ENCODE data around the gene AHSG.

GRCh38 chr3:186612065-186612464, 795 bp upstream of the AHSG start:
- TF ChIP-seq ELF4 (IDR thresholded peaks at IDR 0.05): no peak
- TF ChIP-seq L3MBTL2 (conservative IDR thresholded peaks at IDR 0.05): no peak
- no peak for TF ChIP-seq FOXM1 (IDR thresholded peaks at IDR 0.05; ENCODE audit: borderline replicate concordance)
- TF ChIP-seq HDGF (IDR thresholded peaks at IDR 0.05; ENCODE audit: borderline replicate concordance): no peak
- TF ChIP-seq PKNOX1 (IDR thresholded peaks at IDR 0.05): no peak
- no peak for TF ChIP-seq BHLHE40 (IDR thresholded peaks at IDR 0.05; ENCODE audit: borderline replicate concordance)
- TF ChIP-seq TARDBP (IDR thresholded peaks at IDR 0.05): no peak
- no peak for TF ChIP-seq FOXK2 (IDR thresholded peaks at IDR 0.05)
- TF ChIP-seq SP1 (IDR thresholded peaks at IDR 0.05): no peak
- no peak for TF ChIP-seq SUZ12 (IDR thresholded peaks at IDR 0.05)
- no peak for TF ChIP-seq ARNT (IDR thresholded peaks at IDR 0.05)
- TF ChIP-seq FOXA1 (IDR thresholded peaks at IDR 0.05): no peak
- no peak for TF ChIP-seq ZNF384 (IDR thresholded peaks at IDR 0.05)

Data from HEK293T (cell line).